G401.6 (cell line): ENCODE results near the gene UCKL1.
"Not testable (repeated sequence)": the region's sequence is repeated elsewhere in the genome, so short reads cannot be mapped to it uniquely, and the experiment has no call there.

ENCODE experiments used
- FAIRE-seq: peaks from 2 replicates; lab custom pipeline; 2012; peaks lifted over from hg19 to GRCh38; lab: Jason Lieb, UNC

Gene UCKL1

GRCh38 chr20:63972312-63973159 is 16.3 kb upstream of the UCKL1 start:
- FAIRE-seq: no peak

- not testable (repeated sequence) for FAIRE-seq
Observed at GRCh38 chr20:63971960-63972311, 15.7 kb upstream of the UCKL1 start.

- FAIRE-seq: no peak
Observed at GRCh38 chr20:63970714-63971431, 14.7 kb upstream of the UCKL1 start.

- no peak for FAIRE-seq
Observed at GRCh38 chr20:63969838-63970713, 13.9 kb upstream of the UCKL1 start, which contains the start of gene ZNF512B. Gene ZNF512B, minus strand, starts transcription at chr20:63969930. Its CDS starts 1,980 bp downstream, at chr20:63967950.

GRCh38 chr20:63968928-63969760 is 12.9 kb upstream of the UCKL1 start:
- no peak for FAIRE-seq

- FAIRE-seq: no peak
Observed at GRCh38 chr20:63968136-63968927, 12.1 kb upstream of the UCKL1 start.

- no peak for FAIRE-seq
Observed at GRCh38 chr20:63967330-63968135, 11.3 kb upstream of the UCKL1 start.

- FAIRE-seq: no peak
Observed at GRCh38 chr20:63966944-63967322, 10.7 kb upstream of the UCKL1 start.

- no peak for FAIRE-seq
Observed at GRCh38 chr20:63966172-63966943, 10.1 kb upstream of the UCKL1 start.

- FAIRE-seq: no peak
Observed at GRCh38 chr20:63964412-63964811, 8.2 kb upstream of the UCKL1 start.

GRCh38 chr20:63963784-63964301 is 7.6 kb upstream of the UCKL1 start:
- no peak for FAIRE-seq

GRCh38 chr20:63963348-63963741 is 7.1 kb upstream of the UCKL1 start:
- no peak for FAIRE-seq

- FAIRE-seq: no peak
Observed at GRCh38 chr20:63962426-63963347, 6.5 kb upstream of the UCKL1 start.

GRCh38 chr20:63961664-63962425 is 5.6 kb upstream of the UCKL1 start:
- FAIRE-seq: no peak

- not testable (repeated sequence) for FAIRE-seq
Observed at GRCh38 chr20:63960654-63961621, 4.7 kb upstream of the UCKL1 start.

- no peak for FAIRE-seq
Observed at GRCh38 chr20:63959699-63960075, 3.5 kb upstream of the UCKL1 start.
